ENCODE results near the gene ME1.

The ME1 gene

DNA sequence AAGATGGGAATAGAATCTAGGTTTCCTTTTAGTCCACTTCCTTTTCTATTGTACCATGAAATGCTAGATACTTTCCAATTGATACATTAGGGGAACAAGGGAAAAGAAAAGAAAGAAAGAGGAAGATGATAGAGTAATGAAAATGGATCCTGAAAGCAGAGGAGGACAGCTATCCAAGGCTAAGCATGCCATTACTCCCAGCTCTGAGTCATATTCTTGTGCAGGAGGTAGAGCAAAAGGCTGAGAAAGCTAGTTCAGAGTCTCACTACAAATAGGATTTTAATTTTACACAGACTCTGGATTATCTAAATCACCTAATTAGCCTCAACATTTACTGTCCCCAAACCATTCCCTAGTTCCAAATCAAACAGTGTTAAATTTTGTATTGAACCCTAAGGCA is 214.0 kb downstream of the ME1 start:
- TF ChIP-seq FOXP2 (optimal IDR thresholded peaks at IDR 0.05; ENCODE audit: borderline replicate concordance, extremely low read depth, extremely low read length, insufficient read depth), result no peak
- TF ChIP-seq, protein P1, sequence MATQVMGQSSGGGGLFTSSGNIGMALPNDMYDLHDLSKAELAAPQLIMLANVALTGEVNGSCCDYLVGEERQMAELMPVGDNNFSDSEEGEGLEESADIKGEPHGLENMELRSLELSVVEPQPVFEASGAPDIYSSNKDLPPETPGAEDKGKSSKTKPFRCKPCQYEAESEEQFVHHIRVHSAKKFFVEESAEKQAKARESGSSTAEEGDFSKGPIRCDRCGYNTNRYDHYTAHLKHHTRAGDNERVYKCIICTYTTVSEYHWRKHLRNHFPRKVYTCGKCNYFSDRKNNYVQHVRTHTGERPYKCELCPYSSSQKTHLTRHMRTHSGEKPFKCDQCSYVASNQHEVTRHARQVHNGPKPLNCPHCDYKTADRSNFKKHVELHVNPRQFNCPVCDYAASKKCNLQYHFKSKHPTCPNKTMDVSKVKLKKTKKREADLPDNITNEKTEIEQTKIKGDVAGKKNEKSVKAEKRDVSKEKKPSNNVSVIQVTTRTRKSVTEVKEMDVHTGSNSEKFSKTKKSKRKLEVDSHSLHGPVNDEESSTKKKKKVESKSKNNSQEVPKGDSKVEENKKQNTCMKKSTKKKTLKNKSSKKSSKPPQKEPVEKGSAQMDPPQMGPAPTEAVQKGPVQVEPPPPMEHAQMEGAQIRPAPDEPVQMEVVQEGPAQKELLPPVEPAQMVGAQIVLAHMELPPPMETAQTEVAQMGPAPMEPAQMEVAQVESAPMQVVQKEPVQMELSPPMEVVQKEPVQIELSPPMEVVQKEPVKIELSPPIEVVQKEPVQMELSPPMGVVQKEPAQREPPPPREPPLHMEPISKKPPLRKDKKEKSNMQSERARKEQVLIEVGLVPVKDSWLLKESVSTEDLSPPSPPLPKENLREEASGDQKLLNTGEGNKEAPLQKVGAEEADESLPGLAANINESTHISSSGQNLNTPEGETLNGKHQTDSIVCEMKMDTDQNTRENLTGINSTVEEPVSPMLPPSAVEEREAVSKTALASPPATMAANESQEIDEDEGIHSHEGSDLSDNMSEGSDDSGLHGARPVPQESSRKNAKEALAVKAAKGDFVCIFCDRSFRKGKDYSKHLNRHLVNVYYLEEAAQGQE (IDR thresholded peaks at IDR 0.05; ENCODE audit: insufficient read depth in 1 of 2, low read depth in 2 of 2, low read length in 2 of 2), result no peak
- TF ChIP-seq SIN3A (IDR thresholded peaks at IDR 0.05; ENCODE audit: borderline replicate concordance, insufficient read depth, low read length), result no peak
- TF ChIP-seq POLR2AphosphoS5 (IDR thresholded peaks at IDR 0.05; ENCODE audit: low read depth, low read length), result no peak
- no peak for TF ChIP-seq TAF1 (IDR thresholded peaks at IDR 0.05; ENCODE audit: borderline replicate concordance, insufficient read depth, low read length)

DNA sequence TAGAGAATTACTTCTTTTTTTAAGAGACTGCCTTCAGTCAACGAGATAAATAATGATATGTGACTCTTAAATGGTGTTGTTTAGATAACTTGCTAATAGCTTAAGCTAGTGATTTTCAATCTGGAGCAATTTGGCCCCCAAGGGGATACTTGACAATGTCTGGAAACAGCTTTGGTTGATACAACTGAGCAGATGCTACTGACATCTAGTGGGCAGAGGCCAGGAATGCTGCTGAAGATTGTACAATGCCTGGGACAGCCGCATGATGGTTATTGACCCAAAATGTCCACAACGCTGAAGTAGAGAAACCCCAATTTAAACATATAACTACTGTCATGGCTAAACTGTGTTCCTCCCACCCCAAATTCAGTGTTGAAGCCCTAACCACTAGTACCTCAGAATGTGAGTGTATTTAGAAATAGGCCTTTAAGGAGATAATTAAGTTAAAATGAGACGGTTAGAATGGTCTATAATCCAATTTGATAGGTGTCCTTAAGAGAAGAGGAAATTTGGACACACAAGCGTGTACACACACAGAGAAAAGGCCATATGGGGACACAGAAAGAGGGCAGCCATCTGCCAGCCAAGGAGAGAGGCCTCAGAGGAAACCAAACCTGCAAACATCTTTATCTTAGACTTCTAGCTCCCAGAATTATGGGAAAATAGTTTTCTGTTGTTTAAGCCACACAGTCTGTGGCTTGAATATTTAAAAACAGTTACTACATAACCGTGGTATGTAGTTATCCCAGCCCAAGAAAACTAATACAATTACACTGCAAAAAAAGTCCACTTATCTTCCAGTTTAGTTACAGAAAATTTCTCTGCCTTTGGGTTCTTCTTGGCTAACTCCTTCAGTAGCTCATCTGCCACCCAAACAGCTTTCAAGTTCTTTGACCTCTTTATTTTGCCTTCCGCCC is 215.5 kb downstream of the ME1 start:
- TF ChIP-seq POLR2AphosphoS5 (IDR thresholded peaks at IDR 0.05; ENCODE audit: low read depth, low read length) (no peak), TAF1 (IDR thresholded peaks at IDR 0.05; ENCODE audit: borderline replicate concordance, insufficient read depth, low read length) (no peak), SIN3A (IDR thresholded peaks at IDR 0.05; ENCODE audit: borderline replicate concordance, insufficient read depth, low read length) (no peak), FOXP2 (optimal IDR thresholded peaks at IDR 0.05; ENCODE audit: borderline replicate concordance, extremely low read depth, extremely low read length, insufficient read depth) (no peak)
- TF ChIP-seq, protein P1 (IDR thresholded peaks at IDR 0.05; ENCODE audit: insufficient read depth in 1 of 2, low read depth in 2 of 2, low read length in 2 of 2), result no peak

DNA sequence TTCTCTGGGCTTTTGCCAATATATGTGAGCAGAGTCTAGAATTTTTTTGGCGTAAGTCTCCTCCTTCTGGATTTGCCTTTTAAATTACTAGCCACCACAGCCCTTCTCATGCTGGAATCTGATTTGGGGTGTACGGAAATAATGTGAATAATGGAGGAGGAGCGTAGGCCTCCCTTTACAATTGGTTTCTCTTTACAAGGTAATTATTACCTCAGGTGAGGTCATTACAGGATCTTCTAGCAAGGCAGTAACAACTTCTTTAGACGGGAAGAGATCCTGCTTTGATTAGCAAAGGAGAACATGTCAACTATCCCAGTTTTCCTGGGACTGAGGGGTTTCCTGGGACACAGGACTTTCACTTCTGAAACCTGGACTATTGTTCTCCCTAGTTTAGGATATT is 228.8 kb downstream of the ME1 start:
- no peak for TF ChIP-seq FOXP2 (optimal IDR thresholded peaks at IDR 0.05; ENCODE audit: borderline replicate concordance, extremely low read depth, extremely low read length, insufficient read depth)
- TF ChIP-seq SIN3A (IDR thresholded peaks at IDR 0.05; ENCODE audit: borderline replicate concordance, insufficient read depth, low read length), result no peak
- TF ChIP-seq, protein P1 (IDR thresholded peaks at IDR 0.05; ENCODE audit: insufficient read depth in 1 of 2, low read depth in 2 of 2, low read length in 2 of 2), result no peak
- TF ChIP-seq POLR2AphosphoS5 (IDR thresholded peaks at IDR 0.05; ENCODE audit: low read depth, low read length), result no peak
- no peak for TF ChIP-seq TAF1 (IDR thresholded peaks at IDR 0.05; ENCODE audit: borderline replicate concordance, insufficient read depth, low read length)

DNA sequence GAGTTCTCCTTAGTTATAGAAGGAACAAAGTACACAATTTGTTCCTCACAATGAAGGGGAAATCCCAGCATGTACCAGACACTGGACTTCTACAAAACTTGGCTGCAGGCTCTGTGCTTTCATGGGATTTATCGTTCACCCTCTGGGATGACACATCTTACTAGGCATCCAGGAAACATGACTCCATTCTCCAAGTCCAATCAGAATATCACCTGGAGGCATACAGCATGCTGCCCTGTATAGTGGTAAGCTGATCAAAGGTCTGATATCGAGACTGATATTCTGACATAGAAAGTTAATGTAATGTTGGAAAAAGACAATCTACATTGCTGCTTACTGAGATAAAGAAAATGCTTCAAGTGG is 231.0 kb downstream of the ME1 start:
- TF ChIP-seq, protein P1 (IDR thresholded peaks at IDR 0.05; ENCODE audit: insufficient read depth in 1 of 2, low read depth in 2 of 2, low read length in 2 of 2), result no peak
- no peak for TF ChIP-seq POLR2AphosphoS5 (IDR thresholded peaks at IDR 0.05; ENCODE audit: low read depth, low read length)
- no peak for TF ChIP-seq SIN3A (IDR thresholded peaks at IDR 0.05; ENCODE audit: borderline replicate concordance, insufficient read depth, low read length)
- TF ChIP-seq TAF1 (IDR thresholded peaks at IDR 0.05; ENCODE audit: borderline replicate concordance, insufficient read depth, low read length), result no peak
- TF ChIP-seq FOXP2 (optimal IDR thresholded peaks at IDR 0.05; ENCODE audit: borderline replicate concordance, extremely low read depth, extremely low read length, insufficient read depth), result no peak
